Astrocyte (in vitro differentiated cells and primary cell): ENCODE data around the gene KRTAP5-1. TPM values are rescaled to one million over a fixed set of nuclear protein-coding genes. Genes with fewer than 3 reads are reported as not detected.
A peak's percentile ranks its signal among the peaks of the same experiment; 100 is the strongest.
"Not testable (repeated sequence)": the region's sequence is repeated elsewhere in the genome, so short reads cannot be mapped to it uniquely, and the experiment has no call there.

Experiments
- DNase-seq: peaks from one replicate; pipeline ENCODE4 v3.0.0-alpha.2; 2010; ENCODE audit warnings: low read depth
- FAIRE-seq: peaks from 2 replicates; lab custom pipeline; 2011; peaks lifted over from hg19 to GRCh38; lab: Jason Lieb, UNC
- H2AFZ ChIP-seq: 2 replicates; pipeline ENCODE4 v1.6.0; 2012; ENCODE audit warnings: low read depth, low read length, inconsistent platforms
- H3K27ac ChIP-seq: 2 replicates; pipeline ENCODE4 v1.5.1; 2011; ENCODE audit warnings: low read depth, low read length, inconsistent platforms
- H3K27me3 ChIP-seq: 2 replicates; pipeline ENCODE4 v1.6.0; 2011; ENCODE audit warnings: low read length, inconsistent platforms; ENCODE audit not compliant: insufficient read depth
- H3K36me3 ChIP-seq: 2 replicates; pipeline ENCODE4 v1.5.1; 2011; ENCODE audit warnings: low read length, inconsistent platforms; ENCODE audit not compliant: insufficient read depth
- H3K4me1 ChIP-seq: 2 replicates; pipeline ENCODE4 v1.5.1; 2011; ENCODE audit warnings: low read length, inconsistent platforms; ENCODE audit not compliant: insufficient read depth
- H3K4me2 ChIP-seq: 2 replicates; pipeline ENCODE4 v1.6.0; 2012; ENCODE audit warnings: low read length, inconsistent platforms
- H3K4me3 ChIP-seq: 2 replicates; pipeline ENCODE4 v1.5.1; 2011; ENCODE audit warnings: low read depth, mild to moderate bottlenecking, low read length, inconsistent platforms; ENCODE audit not compliant: insufficient read depth
- H3K79me2 ChIP-seq: 2 replicates; pipeline ENCODE4 v1.6.0; 2012; ENCODE audit warnings: mild to moderate bottlenecking, low read length, inconsistent platforms; ENCODE audit not compliant: insufficient read depth
- H3K9ac ChIP-seq: 2 replicates; pipeline ENCODE4 v1.6.0; 2012; ENCODE audit warnings: mild to moderate bottlenecking, low read length, inconsistent platforms
- H3K9me3 ChIP-seq: 2 replicates; pipeline ENCODE4 v1.5.1; 2012; ENCODE audit warnings: low read depth, mild to moderate bottlenecking, low read length, inconsistent platforms; ENCODE audit not compliant: insufficient read depth
- H4K20me1 ChIP-seq: 2 replicates; pipeline ENCODE4 v1.6.0; 2012; ENCODE audit warnings: low read length, inconsistent platforms; ENCODE audit not compliant: insufficient read depth
- H3K27ac Mint-ChIP-seq: one replicate; pipeline ENCODE4 v1.8.0; 2021; ENCODE audit warnings: mild to moderate bottlenecking, mixed read lengths; ENCODE audit not compliant: unreplicated experiment
- H3K27me3 Mint-ChIP-seq: one replicate; pipeline ENCODE4 v1.8.0; 2021; ENCODE audit warnings: low read depth, mixed read lengths; ENCODE audit not compliant: unreplicated experiment
- H3K36me3 Mint-ChIP-seq: one replicate; pipeline ENCODE4 v1.8.0; 2021; ENCODE audit warnings: low read depth, mixed read lengths; ENCODE audit not compliant: unreplicated experiment
- H3K4me1 Mint-ChIP-seq: one replicate; pipeline ENCODE4 v1.8.0; 2021; ENCODE audit warnings: low read depth, mixed read lengths; ENCODE audit not compliant: unreplicated experiment
- H3K4me3 Mint-ChIP-seq: one replicate; pipeline ENCODE4 v1.8.0; 2021; ENCODE audit warnings: mild to moderate bottlenecking, moderate library complexity, mixed read lengths; ENCODE audit not compliant: unreplicated experiment
- H3K9me3 Mint-ChIP-seq: one replicate; pipeline ENCODE4 v1.8.0; 2021; ENCODE audit warnings: mild to moderate bottlenecking, mixed read lengths; ENCODE audit not compliant: unreplicated experiment
- EZH2 ChIP-seq: IDR thresholded peaks from 2 replicates; pipeline ENCODE4 v1.6.1; 2012; ENCODE audit warnings: mild to moderate bottlenecking, low read length, inconsistent platforms; ENCODE audit not compliant: insufficient read depth
- total RNA-seq: library from RNA; stranded (reverse); gene quantifications from 2 replicates; pipeline ENCODE4 v1.2.1, GENCODE V29; 2021
- TF ChIP-seq, protein P1 (sequence below): IDR thresholded peaks from 2 replicates; pipeline ENCODE4 v1.5.1; 2011; ENCODE audit warnings: low read depth, mild to moderate bottlenecking, inconsistent platforms, low read length, moderate library complexity; ENCODE audit not compliant: insufficient read depth

The KRTAP5-1 gene
- total RNA-seq, 1 donor from 2014 or later: not detected

DNA sequence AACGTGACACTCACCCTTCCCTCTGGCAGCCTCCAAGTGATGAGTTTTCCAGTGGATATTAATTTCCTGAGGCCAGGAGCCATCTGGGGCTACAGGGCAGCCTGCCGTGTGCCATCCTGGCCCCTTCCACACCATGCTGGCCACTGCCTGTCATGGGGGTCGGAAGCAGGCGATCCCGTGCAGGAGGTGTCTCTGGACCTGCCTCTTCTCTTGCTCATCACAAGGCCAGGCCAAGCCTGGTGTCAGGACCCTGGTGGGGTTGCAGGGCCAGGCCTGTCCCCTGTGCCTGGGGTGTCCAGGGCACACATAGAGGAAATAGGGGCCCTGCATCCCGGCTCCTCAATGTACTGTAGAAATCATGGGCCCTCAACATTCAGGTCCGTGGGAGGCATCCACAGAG, 19.6 kb upstream of the KRTAP5-1 start:
- no peak overlapping the region for H3K4me3 Mint-ChIP-seq
- TF ChIP-seq EZH2: no peak
- TF ChIP-seq, protein P1, sequence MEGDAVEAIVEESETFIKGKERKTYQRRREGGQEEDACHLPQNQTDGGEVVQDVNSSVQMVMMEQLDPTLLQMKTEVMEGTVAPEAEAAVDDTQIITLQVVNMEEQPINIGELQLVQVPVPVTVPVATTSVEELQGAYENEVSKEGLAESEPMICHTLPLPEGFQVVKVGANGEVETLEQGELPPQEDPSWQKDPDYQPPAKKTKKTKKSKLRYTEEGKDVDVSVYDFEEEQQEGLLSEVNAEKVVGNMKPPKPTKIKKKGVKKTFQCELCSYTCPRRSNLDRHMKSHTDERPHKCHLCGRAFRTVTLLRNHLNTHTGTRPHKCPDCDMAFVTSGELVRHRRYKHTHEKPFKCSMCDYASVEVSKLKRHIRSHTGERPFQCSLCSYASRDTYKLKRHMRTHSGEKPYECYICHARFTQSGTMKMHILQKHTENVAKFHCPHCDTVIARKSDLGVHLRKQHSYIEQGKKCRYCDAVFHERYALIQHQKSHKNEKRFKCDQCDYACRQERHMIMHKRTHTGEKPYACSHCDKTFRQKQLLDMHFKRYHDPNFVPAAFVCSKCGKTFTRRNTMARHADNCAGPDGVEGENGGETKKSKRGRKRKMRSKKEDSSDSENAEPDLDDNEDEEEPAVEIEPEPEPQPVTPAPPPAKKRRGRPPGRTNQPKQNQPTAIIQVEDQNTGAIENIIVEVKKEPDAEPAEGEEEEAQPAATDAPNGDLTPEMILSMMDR: no peak
- no peaks in the 10 kb centered on the region for H3K36me3 Mint-ChIP-seq
- peaks cover 7% of the 10 kb centered on the region for H3K4me1 Mint-ChIP-seq
- H3K27me3 Mint-ChIP-seq: peaks cover 42% of the 10 kb centered on the region
- Histone ChIP-seq H3K4me1 (no peaks in the 10 kb centered on the region), H3K4me3 (no peak overlapping the region), H3K36me3 (no peaks in the 10 kb centered on the region), H3K9me3 (no peaks in the 10 kb centered on the region), H4K20me1 (no peaks in the 10 kb centered on the region), H3K27me3 (peaks cover 32% of the 10 kb centered on the region), H3K4me2 (no peak overlapping the region), H3K27ac (no peak overlapping the region), H3K9ac (no peak overlapping the region), H3K79me2 (no peaks in the 10 kb centered on the region), H2AFZ (no peak overlapping the region)
- DNase-seq (no peak), FAIRE-seq (no peak)
- H3K27ac Mint-ChIP-seq: no peak overlapping the region
- H3K9me3 Mint-ChIP-seq: peaks cover 2% of the 10 kb centered on the region

DNA sequence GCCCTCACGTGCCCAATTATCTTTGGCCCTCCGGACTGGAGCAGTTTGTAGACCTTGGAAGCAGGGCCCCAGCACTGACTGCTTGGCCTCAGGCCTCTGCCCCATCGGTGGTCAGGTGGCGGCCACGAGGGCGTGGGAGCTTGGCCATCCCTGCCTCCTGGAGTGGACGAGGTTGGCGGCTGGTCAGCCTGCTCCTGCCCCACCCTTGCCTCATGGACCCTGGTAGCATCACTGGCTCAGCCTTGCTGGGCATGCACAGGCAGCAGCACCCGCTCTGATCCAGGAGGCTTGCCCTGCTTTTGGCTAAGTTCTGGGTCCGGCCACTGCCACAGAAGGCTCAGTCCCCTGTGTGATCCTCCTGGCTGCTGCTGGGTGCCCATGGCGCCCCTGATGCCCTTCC, 19.1 kb upstream of the KRTAP5-1 start:
- no peaks in the 10 kb centered on the region for H3K9me3 ChIP-seq
- H3K4me2 ChIP-seq: no peak overlapping the region
- FAIRE-seq (no peak), DNase-seq (no peak)
- H4K20me1 ChIP-seq: no peaks in the 10 kb centered on the region
- H3K4me1 ChIP-seq: no peaks in the 10 kb centered on the region
- no peak overlapping the region for H3K4me3 ChIP-seq
- Mint-ChIP-seq H3K9me3 (peaks cover 2% of the 10 kb centered on the region), H3K4me1 (peaks cover 7% of the 10 kb centered on the region), H3K36me3 (no peaks in the 10 kb centered on the region), H3K27me3 (peaks cover 47% of the 10 kb centered on the region), H3K4me3 (no peak overlapping the region), H3K27ac (no peak overlapping the region)
- H3K79me2 ChIP-seq: no peaks in the 10 kb centered on the region
- no peak for TF ChIP-seq EZH2
- TF ChIP-seq, protein P1: no peak
- no peak overlapping the region for H3K27ac ChIP-seq
- no peaks in the 10 kb centered on the region for H3K36me3 ChIP-seq
- no peak overlapping the region for H2AFZ ChIP-seq
- H3K27me3 ChIP-seq: peaks cover 35% of the 10 kb centered on the region
- no peak overlapping the region for H3K9ac ChIP-seq

DNA sequence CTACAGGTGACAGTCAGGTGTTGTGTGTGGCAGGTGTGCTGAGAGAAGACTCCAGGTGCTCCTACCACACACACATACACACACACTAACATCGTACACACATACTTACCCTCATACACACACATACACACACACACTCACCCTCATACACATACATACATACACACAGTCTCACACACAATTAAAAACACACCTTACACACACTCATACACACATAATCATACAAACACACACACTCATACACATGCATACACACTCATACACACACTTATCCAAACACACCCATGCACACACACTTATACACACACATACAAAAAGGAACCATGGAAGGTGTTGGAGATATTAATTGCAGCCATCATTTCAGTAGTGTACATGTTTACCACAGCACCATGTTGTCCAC, 18.5 kb upstream of the KRTAP5-1 start:
- H3K9ac ChIP-seq: no peak overlapping the region
- no peaks in the 10 kb centered on the region for H3K79me2 ChIP-seq
- Mint-ChIP-seq H3K4me3 (no peak overlapping the region), H3K27ac (no peak overlapping the region), H3K27me3 (peaks cover 51% of the 10 kb centered on the region), H3K4me1 (peaks cover 7% of the 10 kb centered on the region), H3K36me3 (no peaks in the 10 kb centered on the region), H3K9me3 (peaks cover 2% of the 10 kb centered on the region)
- no peak overlapping the region for H3K4me2 ChIP-seq
- TF ChIP-seq EZH2: no peak
- TF ChIP-seq, protein P1: no peak
- H3K27ac ChIP-seq: no peak overlapping the region
- no peak overlapping the region for H2AFZ ChIP-seq
- DNase-seq (no peak), FAIRE-seq (peak; percentile 23)
- no peaks in the 10 kb centered on the region for H4K20me1 ChIP-seq
- no peaks in the 10 kb centered on the region for H3K36me3 ChIP-seq
- H3K4me3 ChIP-seq: no peak overlapping the region
- H3K27me3 ChIP-seq: peaks cover 37% of the 10 kb centered on the region
- no peaks in the 10 kb centered on the region for H3K4me1 ChIP-seq
- H3K9me3 ChIP-seq: no peaks in the 10 kb centered on the region

DNA sequence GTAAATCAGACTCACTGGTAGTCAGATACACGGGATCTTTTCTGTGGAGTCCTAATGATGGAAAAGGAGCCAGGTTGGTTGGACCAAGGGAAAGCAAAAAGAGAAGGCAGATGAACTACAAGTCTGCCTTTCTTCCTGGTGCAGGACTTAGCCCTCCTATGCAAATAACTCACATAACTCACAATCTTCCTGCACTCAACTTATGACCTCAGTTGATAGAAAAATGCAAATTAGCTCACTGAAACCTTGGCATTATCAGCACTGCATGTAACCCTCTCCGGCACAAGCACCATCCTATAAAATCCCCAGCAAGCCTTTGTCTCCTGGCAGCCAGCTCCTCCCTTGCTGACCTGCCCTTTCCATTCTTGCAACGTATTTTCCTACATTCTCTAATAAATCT, 16.6 kb upstream of the KRTAP5-1 start:
- H3K4me1 ChIP-seq, H3K9me3 Mint-ChIP-seq, H3K4me1 Mint-ChIP-seq, H3K27ac Mint-ChIP-seq, H2AFZ ChIP-seq, H3K27ac ChIP-seq, FAIRE-seq, H3K9ac ChIP-seq, H3K4me2 ChIP-seq, H3K4me3 Mint-ChIP-seq, H3K4me3 ChIP-seq, H3K36me3 ChIP-seq, H4K20me1 ChIP-seq, H3K36me3 Mint-ChIP-seq, DNase-seq, H3K79me2 ChIP-seq, H3K9me3 ChIP-seq: not testable (repeated sequence)
- peaks cover 56% of the 10 kb centered on the region for H3K27me3 Mint-ChIP-seq
- H3K27me3 ChIP-seq: peaks cover 28% of the 10 kb centered on the region
